C4-2B (cell line): ENCODE data around the gene DNAJA2.

ENCODE experiments used
- H3K27ac ChIP-seq: fragments of 450-650 bp; 2 replicates; pipeline ENCODE4 v1.5.1; 2017
- ZFX ChIP-seq: fragments of 450-650 bp; IDR thresholded peaks from 2 replicates; pipeline ENCODE4 v1.6.1; 2017
- TF ChIP-seq, protein P1 (sequence below): fragments of 450-650 bp; conservative IDR thresholded peaks from 2 replicates; pipeline ENCODE4 v1.5.1; 2017; ENCODE audit warnings: mild to moderate bottlenecking

The DNAJA2 gene

DNA sequence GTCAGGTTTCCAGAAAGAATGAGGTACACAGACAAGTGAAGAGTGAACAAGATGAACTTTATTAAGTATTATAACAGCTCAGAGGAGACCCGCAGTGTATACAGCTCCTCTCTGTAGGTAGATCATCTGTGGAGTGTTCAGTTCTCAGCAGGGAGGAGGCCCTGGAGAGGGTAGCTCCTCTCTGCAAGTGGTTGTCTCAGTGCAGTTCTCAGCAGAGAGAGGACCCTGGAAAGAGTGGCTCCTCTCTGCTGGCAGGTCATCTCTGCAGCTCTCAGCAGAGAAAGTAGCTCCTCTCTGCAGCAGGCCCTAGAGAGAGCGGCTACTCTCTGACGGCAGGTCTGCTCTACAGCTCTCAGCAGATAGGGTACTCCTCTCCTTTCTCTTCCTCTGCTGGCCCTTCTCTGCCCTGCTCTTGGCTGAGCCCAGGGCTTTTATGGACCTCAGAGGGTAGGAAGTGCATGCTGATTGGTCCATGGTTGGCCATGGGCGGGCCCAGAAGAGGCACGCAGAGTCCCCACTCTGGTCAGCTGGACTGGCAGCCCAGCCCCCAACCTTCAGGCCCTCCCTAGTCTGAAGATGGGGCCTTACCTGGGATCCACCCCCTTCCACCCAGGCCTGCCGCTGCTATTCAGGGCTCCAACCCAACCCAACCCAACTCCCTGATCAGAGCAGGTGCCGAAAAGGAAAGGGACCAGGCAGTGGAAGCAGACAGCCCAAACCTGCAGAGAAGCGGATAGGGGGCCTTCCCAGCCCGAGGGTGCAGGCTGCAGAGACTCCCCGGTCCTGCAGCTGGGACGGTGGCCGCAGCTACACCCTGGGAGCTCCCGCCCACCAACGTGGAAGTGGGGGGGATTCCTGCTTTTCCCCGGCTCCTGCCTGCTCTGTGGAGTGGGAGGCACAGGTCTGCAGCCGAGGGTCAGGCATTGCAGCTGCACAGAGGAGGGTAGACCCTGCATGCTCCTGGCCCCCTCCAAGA, 18.5 kb upstream of the DNAJA2 start:
- TF ChIP-seq, protein P1, sequence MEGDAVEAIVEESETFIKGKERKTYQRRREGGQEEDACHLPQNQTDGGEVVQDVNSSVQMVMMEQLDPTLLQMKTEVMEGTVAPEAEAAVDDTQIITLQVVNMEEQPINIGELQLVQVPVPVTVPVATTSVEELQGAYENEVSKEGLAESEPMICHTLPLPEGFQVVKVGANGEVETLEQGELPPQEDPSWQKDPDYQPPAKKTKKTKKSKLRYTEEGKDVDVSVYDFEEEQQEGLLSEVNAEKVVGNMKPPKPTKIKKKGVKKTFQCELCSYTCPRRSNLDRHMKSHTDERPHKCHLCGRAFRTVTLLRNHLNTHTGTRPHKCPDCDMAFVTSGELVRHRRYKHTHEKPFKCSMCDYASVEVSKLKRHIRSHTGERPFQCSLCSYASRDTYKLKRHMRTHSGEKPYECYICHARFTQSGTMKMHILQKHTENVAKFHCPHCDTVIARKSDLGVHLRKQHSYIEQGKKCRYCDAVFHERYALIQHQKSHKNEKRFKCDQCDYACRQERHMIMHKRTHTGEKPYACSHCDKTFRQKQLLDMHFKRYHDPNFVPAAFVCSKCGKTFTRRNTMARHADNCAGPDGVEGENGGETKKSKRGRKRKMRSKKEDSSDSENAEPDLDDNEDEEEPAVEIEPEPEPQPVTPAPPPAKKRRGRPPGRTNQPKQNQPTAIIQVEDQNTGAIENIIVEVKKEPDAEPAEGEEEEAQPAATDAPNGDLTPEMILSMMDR = no peak
- no peak for TF ChIP-seq ZFX
- no peak overlapping the region for H3K27ac ChIP-seq

DNA sequence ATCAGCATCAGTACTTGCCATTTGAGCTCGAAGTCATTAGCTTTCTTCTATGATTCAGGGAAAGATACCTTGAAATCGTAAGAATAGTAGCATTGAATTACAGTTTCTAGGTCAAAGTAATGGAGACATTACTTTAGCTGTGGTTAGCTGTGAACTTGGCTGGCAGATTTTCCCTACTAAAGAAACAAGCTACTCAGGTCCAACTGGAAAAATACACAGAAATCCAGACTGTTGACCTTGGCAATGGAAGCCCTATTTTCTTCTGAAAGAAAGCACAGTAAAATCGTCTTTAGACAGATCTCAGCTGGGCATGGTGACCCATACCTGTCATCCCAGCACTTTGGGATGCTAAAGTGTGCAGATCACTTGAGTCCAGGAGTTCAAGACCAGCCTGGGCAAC, 13.4 kb upstream of the DNAJA2 start:
- 0 out of 2 replicates have a peak overlapping the region, but pooled peaks have one; percentile 15 for H3K27ac ChIP-seq
- TF ChIP-seq ZFX = no peak
- TF ChIP-seq, protein P1 = no peak

DNA sequence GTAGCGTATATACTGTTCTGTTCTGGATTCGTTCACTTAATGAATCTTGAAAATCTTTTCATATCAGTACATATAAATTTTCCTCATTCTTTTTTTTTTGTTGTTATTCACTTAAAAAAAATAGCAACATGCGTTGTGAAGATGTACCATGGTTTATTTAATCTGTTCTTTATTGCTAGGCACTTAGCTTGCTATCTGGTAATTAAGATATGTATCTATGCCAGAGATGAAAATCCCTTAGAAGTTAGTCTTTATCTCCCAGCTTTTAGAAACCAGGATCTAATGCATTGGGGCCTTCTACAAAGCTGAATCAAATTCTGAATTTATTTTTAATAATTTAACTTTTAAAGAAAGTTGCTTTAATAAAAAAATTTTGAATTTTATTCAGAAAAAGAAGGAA, 13.0 kb upstream of the DNAJA2 start:
- TF ChIP-seq, protein P1 = no peak
- TF ChIP-seq ZFX = no peak
- peak overlapping the region; percentile 25; the same call in 1 of the 2 replicates for H3K27ac ChIP-seq

DNA sequence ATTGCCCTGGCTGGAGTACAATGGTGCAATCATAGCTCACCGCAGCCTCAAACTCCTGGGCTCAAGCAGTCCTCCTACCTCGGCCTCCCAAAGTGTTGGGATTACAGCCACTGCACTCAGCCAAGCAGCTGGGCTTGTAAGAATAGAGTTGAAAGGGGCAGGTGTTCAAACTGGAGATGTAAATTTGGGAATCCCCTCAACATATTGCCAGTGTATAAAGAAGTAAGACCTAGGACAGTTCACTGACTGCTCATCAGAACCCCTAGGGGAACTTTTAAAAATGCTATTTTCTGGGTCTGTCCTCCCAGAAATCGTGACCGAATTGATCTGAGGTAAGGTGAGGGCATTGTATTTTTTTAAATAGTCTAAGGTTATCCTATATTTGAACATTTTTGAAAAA, 8.9 kb upstream of the DNAJA2 start:
- no peak for TF ChIP-seq ZFX
- TF ChIP-seq, protein P1 = no peak
- H3K27ac ChIP-seq = no peak overlapping the region

DNA sequence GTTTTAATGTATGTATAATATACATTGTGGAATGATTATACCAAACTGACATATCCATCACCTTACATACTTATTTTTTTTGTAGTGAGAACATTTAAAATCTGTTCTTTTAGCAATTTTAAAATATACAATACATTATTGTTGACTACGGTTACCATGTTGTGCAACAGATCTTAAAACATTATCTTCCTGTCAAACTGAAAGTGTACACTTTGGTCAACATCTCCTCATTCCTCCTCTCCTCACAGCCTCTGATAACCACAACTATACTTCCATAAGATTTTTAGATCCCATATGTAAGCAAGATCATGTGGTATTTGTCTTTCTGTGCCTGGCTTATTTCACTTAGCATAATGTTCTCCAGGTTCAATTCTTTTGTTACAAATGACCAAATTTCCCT, 7.5 kb upstream of the DNAJA2 start:
- no peak for TF ChIP-seq ZFX
- TF ChIP-seq, protein P1 = no peak
- no peak overlapping the region for H3K27ac ChIP-seq

DNA sequence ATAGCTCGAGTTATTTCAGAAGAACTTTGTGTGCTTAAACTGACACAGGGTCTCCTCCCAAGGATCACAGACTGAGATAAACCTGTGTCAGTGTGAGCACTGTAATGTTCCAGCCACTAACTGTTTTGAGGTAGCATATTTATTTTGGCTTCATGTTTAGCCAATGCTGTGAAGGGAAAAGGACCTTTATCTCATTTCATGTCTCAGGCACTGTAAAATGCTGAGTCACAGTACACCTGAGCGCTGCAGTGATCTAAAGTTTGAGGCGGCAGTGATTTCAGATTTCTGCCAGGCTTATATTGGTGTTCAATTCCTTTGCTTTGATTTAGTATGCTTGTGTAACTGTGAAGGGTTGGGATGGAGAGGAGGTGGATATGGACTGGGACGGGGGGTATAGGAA, 3.1 kb upstream of the DNAJA2 start:
- peak overlapping the region; percentile 58; the same call in 1 of the 2 replicates for H3K27ac ChIP-seq
- no peak for TF ChIP-seq ZFX
- TF ChIP-seq, protein P1 = no peak

DNA sequence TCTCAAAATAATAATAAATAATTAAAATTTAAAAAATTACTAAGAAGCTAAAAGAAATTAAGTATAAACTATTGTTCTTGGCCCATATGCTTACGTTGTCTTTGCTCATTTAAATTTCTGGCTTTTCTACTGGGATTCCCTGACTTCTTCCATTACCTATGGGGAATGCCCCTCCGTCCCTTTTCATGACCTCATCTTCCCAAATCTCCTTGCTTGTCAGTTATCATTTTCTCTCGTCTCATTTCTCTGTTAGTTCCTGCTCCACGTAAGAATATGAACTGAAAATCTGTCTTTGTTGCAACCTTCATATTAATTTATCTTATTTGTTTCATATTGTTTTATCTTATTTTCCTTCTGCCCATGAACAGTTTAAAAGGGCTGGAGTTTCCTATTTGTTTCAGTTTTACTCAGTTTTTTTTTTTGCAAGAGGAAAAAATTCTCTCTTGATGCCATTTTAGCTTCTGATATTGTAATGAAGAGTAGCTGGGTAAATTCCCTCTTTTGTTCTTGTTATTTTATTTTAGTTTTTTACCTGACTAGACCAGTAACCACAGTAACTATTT, 2.5 kb upstream of the DNAJA2 start:
- peak overlapping the region; percentile 94 for H3K27ac ChIP-seq
- TF ChIP-seq ZFX = no peak
- TF ChIP-seq, protein P1 = no peak
